SKM-1 treated with dmso at 0.1 percent for 144 hours (cell line): ENCODE measurements around the gene ZBTB20.

Source experiments
- DNase-seq: peaks from one replicate; lab custom pipeline; 2025; ENCODE audit not compliant: unreplicated experiment; lab: John Stamatoyannopoulos, UW

ZBTB20 gene

DNA sequence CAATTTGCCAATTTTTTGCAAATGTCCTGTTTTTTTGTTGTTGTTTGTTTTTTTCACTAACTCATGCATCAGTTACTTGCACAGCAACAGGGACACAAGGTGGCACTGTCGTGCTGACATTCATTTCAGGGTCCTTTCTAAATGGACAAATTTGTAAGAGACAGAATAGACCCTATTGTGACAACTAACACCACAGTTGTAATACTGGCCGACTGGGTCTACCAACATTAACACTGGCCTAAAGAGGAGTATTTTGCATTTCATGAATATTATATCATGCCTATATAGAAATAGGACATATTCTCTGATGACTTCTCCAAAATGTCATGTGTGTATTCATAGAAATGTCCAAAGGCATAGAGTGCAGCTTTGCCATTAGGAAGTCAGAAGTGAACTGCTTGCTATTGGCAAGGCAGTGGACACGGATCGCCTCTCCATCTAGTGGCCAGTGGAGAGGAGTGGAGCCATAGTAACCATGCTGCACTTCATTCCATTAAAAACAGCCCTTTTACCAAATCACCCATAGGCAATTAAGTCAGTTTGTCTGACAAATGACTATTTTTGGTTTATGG, 54.8 kb downstream of the ZBTB20 start:
- peak; percentile 6 for DNase-seq

DNA sequence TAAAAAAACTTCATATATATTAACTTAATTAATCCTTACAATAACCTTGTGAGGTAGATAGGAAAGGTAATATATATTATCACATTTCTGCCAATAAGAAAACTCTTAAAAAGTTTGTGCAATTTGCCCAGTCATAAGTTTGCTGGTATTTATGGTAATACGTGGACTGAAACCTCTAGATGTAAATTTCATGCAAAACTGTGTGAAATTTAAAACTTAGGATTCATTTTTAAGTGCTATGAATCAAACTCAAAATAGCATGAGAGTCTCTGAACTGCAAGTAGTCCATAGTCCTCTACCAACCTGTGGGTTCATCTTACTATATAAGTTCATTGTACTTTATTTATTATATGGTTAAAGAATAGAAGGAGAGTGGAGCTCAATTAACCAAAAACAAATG, 56.4 kb downstream of the ZBTB20 start:
- DNase-seq = no peak

DNA sequence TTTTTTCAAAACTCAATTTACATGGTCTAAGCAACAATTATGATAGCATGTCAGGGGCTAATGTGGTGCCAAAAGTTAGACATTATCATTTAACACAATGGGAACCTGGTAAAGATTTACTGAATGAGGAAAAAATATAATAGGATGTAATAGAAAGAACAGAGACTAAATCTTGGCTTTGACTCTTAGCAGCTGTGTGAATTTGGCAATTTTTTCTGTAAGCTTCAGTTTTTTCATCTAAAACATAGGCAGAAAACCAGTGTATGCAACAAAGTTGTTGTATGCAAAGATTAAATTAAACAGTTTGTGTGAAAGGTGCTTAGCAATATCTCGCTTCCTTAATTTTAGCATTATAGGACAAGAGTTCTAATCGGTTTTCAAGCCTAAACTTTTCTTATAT, 57.6 kb downstream of the ZBTB20 start:
- no peak for DNase-seq

DNA sequence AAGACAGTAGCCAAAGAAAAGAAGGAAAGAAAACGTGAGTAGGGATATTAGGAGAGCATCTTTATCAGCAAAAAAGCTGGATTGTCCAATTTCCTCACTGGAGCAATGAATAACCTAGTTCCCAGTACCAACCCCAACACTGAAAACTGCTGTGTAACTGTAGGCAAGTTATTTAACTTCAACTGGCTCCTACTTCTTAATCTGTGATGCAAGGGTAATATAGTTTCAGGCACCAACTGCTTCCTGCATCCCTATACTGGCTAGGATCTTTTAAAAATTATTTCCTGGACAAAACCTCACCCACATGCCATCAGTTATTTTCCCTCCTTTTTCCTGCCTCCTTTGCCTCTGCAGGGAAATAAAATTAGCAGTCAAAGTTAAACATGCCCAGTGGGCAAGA, 59.6 kb downstream of the ZBTB20 start:
- no peak for DNase-seq

DNA sequence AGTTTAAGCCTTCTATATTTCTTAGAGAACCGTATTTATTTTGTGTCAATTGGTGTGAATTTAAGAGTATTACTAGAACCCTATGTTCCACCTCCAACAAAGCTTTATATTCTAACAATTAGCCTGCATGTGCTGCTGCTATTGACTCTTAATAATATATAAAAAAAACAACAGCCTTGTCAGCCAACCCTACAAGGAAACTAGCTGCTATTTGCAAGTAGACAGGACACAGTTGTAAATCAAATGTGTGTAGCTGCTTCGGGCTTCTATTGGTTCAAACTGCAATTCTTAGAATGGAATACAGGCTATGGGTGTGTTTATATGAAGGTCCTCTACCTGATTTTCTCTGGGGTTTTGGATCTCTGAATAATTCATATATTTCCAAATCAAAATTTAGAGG, 60.7 kb downstream of the ZBTB20 start:
- no peak for DNase-seq

DNA sequence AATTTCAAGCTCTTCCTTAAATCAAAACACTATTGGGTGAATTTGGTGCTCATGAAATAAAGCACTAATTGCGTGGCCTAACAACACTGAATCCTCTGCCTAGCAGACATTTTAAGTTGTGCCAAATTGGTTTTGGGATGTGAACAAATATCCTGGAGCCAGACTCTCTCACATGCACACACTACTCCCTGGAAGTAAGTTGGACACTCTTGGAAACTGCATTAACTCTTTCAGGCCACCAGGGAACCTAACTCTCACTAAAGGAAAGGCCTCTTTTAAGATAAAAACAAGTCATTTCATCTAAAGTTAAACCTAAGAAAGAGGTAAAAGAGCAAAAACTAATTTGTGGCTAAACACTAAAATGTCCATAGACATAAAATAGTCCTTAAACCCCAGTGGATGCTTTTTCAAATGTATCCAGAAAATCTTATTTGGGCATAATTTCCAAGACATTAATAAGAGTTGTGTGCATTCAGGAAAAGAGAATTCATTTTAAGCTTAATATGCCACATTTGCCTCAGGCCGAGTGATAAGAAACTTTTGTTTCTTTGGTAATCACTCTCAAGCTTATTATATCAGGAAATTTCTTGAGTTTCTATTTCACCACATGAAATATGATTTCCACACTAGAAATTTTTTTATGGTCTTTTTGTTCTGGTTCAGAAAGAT, 61.8 kb downstream of the ZBTB20 start:
- DNase-seq = no peak

DNA sequence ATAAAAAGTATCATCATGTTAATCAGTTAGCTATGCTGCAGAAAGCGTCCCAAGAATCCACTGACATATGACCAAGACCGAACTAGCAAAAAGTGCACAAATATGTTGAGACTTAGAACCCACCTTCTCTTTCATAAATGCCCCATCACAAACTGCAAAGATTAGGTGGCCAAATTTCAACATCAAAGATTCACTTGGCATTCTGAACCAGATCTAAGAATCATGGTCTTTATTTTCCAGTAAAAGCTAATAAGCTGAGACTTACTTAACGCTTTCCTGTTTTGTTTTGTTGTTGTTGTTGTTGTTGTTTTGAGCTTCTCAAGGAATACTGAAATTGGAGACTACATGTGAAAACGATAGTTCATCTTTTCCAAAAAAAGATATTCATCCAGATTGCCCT, 62.4 kb downstream of the ZBTB20 start:
- no peak for DNase-seq

DNA sequence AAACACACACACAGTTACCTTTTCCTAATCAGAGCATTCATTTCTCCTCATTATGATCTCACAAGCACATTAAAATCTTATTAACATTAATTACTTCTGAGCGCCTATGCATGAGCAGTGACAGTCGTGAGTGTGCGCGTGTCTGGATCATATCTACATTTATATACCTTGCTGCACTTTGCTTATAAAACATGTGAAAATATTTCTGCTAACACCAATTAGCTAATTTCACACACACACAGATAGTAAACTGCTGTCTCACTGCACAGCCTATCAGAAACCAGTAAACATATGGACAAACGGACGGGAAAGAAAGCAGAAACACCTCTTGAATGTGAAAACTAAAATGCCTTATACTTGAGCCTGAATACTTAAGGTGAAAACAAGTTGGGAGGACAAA, 64.8 kb downstream of the ZBTB20 start:
- DNase-seq = no peak

DNA sequence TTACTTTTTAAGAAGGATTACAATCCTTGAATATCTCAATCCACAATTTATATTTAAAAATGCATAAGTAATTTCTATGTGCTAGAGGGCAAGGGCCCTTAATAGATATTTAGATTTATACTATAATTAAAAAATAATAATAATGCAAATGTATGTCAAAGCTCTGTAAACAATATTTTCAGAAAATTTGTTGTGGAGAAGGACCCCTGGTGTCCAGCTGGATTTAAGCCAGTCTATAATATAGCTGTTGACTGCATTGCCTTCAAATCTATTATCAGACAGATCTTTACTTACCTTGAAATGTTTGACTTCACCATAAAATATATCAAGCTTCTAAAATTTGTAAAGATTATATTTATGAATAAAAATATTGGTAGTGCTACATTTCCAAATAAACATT, 65.6 kb downstream of the ZBTB20 start:
- DNase-seq = no peak

DNA sequence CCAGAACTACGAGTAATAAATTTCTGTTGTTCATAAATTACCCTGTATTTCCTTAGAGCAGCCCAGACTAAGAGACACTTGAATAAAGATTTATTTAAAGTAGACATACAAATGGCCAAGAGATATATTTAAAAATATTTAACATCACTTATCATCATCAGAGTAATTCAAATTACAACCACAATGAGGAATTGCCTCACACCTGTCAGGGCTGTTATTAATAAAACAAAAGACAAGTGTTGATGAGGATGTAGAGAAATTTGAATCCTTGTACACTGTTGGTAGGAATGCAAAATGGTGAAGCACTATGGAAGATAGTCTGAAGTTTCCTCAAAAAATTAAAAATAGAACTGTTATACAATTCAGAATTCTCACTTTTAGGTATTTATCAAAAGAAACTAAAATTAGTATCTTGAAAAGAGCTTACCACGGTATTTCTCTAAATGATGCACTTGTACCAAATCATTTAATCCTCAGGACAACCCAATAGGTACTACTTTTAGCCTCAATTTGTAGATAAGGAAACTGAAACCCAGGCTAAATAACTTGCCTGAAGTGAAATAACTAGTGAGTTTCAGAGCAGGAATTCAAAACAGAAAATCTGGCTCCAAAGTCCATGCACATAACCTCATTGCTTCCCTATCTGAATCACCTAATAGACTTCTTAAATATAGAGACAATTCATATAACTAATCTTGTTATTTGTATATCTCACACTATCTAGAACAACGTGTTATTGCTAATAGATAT, 69.4 kb downstream of the ZBTB20 start:
- DNase-seq = no peak

DNA sequence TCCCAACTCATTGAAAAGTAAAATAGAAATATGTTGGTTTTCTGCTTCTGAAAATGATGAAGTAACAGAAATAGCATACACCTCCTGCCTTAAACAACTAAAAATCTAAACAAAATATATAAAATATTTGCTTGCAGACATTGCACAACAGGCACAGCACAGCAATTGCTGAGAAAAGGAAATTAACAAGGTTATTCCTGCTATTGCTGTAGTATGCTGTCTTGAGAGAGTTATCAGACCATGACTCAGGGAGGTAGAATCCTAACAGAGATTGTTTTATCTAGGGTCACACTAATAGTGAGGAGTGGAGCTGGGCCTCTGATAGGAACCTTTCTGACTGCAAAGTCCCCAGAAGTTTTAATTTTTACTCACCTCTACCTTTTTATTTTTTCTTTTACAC, 72.6 kb downstream of the ZBTB20 start:
- no peak for DNase-seq

DNA sequence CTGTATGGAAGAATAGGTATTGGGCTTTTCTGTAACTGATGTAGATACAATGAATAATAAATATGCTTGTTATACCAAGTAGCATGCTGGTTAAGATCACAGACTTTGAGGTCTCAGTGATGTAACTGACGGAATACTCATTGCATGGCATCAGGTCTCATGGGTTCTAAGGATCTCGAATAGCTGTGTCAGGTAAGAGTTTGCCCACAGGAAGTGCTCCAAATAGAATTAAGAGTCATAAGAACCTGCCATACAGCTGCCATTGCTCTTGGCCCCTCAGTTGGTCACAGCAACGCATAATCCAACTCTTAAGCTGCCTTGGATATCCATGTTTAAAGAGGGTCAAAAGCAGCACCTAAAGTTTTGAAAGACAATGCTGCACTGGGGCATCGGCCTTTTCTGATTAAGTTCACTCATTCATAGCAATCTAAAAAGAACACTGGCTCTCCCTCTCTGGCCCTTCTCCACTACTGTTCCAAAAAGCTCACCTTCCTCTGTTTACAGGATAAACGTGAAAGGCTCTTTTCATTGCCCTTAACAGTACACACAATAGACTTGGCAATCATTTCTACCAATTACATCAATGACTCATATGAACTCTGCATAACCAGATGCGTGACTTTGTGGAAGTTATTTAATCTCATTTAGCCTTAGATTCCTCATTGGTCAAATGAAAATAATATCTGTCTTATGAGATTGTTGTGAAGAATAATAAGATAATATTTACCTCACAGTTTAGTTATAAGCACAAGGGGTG, 74.6 kb downstream of the ZBTB20 start:
- DNase-seq = no peak

DNA sequence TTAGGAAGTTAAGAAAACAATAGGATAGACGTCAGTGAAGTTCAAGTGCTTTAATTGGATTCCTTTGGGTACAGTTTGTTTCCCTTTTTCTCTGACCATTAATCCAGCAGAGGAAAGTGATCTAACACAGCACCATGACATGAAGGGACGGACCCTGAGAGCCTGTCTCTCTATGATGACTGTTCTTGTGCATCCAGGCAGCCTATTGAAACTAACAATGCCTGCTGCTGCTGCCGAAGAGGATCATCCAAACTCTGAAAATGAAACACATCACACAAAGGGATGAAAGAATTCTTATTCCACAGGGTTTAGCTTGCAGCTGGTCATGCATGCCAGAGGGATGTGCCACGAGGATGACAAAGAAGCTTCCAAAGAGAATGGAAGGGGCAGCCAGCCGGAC, 75.5 kb downstream of the ZBTB20 start:
- DNase-seq = no peak

DNA sequence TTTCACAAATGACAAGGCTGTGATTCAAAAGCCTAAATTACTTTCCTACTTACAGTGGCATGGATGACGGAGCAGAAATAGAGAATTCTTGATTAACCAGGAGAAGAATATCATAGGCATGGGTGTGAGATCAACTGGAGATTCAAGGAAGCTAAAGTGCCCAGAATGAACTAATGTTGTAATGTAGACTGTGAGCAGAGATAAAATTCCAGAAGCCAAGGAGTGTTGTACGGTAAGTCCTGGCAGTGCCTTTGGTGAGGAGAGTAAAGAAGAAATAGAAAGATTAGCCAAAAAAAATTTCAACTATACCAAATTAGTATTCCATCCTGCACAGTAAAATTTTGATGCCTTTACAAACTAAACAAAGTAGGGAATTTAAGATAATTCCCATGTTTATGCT, 75.9 kb downstream of the ZBTB20 start:
- DNase-seq = no peak

DNA sequence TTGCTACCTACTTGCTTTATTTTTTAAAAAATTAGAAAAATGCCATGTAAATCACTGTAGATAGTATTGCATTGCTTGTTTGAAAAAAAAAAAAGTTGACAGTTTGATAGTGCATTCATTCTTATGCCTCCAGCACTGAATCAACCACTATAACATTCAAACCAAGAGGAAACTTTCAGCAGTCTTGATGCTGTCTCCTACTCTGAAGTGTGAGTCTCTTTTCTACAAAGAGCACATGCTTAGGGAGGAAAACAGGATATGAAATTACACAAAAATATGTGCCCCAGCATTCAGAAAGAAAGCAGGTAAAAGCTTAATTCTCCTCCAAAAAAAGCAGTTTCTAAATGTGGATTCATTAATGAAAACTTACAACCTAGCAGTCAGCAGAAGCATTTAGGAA, 78.3 kb downstream of the ZBTB20 start:
- DNase-seq = no peak

DNA sequence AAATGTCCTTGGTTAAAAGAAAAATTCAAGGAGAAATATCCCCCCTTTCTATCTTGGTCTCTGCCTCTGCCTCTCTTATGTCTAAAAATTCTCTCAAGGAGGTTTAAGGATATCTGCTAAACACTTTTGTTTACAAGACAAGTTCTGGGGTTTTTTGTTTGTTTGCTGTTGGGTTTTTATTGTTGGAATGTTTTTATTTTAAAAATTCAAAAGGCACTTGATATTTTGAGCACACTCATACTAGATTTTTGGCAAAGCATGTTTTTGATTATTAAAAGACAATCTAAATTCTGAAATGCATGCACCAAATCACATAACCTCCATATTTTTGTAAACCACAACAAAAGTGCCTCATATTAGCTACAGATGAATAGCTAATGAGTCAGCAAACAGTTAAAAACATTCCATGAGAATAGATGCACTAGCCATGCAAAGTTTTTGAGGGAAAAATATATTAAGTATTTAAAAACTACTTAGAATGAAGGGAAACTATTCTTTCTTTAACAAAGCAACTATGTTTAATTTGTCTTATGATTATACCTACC, 84.6 kb downstream of the ZBTB20 start:
- DNase-seq = no peak

DNA sequence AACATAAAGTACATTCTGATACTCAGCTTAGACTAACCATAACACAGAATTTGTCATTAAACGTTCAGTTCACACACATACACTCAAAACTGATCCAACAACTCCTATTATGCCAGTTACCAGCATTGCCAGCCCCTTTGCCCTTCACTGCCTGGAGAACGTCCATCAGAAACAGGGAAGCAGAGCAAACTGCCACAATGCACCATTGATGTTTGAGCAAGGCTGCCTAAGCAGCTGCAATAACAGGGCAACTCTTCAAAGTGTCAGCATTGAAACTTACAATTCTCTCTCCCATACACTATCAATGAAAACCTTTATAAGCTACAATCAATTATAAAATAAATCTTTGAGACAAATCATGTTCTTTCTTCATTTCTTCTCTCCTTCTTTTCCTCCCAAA, 85.1 kb downstream of the ZBTB20 start:
- no peak for DNase-seq

DNA sequence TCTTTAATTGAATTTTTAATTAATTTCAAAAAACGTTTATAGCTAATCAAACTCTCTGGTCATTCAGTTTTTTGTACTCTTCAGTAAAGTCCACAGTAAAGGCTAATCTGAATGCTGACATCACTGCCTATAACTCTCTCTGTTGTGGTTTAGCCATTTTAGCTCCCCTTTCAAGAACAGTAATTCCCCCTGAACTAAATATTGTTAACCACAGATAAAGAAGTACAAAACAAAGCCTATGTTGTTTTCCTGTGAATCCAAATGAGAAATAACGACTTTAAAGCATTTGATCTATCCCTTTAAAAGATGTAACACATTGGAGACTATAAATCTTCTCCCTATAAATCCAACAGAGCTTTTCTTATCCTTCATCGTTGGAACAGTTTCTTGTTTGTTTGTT, 94.2 kb downstream of the ZBTB20 start:
- DNase-seq = no peak

DNA sequence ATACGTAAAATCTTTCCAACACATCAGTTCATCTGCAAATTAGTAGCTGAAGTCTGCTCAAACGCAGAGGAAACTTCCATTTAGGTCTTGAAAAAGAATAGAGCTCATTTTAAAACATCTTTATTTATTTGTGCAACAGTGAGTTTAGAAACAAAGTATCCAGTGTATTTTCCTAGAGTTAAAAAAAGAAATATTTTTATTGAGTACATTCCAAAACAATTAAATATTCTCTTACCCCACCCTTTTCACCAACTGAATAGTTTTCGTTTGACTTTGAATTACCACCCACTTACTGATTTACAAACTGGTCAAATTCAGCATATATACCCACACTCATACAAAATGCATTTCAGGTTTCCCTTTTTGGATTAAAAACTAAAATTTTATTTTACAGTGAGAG, 104.7 kb downstream of the ZBTB20 start:
- no peak for DNase-seq

DNA sequence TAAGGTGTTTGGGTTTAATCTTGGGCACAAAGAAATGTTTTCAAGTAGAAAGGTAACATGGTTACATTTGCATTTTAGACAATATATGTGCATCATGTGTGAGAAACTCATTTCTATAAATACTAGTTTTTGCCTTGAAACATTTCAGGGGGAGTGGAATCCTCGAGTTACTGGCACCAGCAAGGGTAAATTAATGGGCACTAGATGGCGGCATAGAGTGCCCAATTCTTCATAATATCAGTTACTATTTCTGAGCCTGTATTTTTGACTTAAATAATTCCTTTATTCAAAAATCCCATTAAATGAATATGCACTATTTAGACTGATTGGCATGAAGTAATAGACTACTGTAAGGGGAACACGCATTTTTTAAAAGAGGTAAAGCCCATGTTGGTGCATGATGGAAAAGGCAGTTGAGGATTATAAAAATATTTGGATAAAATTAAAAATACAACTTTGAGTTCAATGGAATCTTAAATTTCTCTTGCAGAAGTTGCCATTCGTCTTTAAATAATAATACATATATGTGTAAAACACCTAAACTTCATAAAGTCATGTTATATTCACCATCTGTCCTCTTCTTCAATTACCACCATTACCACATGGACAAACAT, 106.3 kb downstream of the ZBTB20 start:
- DNase-seq = peak; percentile 27

DNA sequence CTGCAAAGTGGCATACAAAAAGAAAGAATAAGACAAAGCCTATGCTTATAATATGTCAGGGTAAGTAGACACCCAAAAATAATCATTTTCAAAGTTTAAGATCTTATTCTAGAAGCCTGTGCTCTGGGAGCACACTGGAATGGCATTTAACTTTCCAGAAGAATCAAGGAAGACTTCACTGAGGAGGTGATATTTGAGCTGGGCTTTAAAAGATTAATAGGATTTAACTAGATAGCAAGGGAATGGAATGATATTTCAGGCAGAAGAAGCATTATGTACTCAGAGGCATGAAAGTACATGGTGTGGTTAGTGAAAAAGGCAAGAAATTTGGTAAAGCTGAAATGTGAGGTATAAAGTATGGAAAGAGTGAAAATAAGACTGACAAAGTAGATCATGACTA, 106.8 kb downstream of the ZBTB20 start:
- DNase-seq = no peak
